GM19193 (cell line): ENCODE measurements around the gene NUP62CL.

ENCODE experiments used
- POLR2A ChIP-seq: IDR thresholded peaks from 4 replicates; pipeline ENCODE4 v1.6.1; 2011; ENCODE audit not compliant: insufficient read depth, insufficient read length; ENCODE audit errors: extremely low read depth

Gene NUP62CL, protein sequence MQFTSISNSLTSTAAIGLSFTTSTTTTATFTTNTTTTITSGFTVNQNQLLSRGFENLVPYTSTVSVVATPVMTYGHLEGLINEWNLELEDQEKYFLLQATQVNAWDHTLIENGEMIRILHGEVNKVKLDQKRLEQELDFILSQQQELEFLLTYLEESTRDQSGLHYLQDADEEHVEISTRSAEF

DNA sequence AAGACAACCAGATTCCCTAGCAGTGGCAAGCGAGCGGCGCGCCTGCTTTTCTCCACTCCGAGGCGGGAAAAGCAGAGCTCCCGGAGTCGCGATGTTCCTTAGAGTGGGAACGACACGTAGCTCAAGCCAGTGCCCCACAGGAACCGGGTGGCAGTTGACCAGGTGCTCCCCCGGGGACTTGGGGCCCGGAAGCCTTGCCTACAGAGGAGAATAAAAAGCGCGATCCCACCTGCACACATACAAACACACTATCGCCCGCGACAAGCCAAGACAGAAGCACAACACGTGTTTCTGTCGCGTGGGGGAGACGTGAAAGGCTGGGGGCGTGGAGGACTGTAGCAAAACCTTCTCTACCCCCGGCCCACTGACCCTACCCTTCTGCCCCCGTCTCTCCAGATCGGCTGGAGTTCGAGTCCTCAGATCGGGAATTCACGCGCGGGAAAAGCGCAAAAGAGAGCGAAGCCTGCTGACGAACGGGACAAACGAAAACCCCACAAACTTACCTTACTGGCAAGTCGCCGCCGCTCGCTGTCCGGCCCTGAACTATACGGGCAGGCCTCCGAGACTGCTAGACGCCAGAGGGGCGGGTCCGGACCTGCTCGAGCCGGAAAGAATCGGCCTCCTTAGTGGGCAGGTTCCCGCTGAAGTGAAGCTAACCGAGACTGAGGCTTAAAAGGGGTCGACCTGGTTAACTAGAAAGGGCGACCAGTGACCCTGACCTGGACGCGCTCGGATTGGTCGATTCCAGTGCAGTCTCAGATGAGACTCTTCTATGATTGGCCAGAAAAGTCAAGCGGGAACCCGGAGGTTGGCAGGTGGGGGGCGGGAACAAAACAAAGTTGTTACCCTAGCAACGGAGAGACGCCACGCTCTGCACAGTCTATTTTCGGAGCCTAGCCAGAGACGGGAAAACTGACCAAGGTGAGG lies at the start of gene NUP62CL, which contains the start of gene DNAAF6:
Gene NUP62CL (minus strand): TSS at position 664 of the 927 bp plus-strand sequence. CDS start 31,287 bp downstream, outside the sequence.
Gene DNAAF6 (plus strand): TSS at position 842 of the 927 bp plus-strand sequence. CDS start 6,265 bp downstream, outside the sequence.
- TF ChIP-seq POLR2A, result no peak

DNA sequence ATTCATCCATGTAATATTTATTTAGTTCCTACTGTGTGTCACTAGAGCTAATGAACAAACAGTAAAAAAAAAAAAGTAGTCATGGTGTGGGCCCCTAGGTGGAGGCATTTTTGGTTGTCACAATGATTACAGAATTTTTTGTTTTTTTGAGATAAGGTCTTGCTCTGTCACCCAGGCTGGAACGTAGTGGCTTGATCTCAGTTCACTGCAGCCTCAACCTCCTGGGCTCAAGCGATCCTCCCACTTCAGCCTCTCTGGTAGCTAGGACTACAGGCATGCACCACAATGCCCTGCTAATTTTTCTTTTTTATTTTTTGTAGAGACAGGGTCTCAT lies 22.2 kb upstream of the NUP62CL start:
- TF ChIP-seq POLR2A, result no peak

DNA sequence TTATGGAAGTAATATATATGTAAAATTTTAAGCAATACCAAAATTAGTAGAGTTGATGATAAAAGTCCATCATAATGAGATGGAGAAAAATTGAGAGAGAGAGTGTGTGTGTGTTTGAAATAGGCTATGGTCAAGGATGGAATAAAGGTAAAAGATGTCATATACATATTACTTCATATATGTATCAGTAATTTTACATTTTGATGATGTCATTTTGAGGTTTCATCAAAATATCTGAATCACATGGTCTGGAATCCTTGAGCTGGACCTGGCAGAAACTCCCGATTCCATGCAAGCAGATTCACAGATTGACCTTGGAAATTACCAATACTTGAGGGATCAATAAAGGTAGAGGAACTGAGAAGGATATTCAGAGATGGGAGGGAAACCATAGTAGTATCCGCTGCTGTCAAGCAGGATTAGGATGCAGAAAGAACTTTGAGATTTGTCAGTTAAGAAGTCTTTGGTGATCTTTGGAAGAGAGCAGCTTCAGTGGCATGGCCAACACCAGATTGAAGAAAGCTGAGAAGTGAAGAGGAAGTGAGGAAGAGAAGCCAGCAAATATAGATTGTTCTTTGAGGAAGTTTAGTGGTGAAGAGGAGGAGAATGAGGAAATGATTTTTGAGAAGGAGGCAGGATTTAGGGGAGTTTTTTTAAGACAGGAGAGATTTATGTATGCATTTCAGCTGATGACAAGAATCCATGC lies 21.7 kb upstream of the NUP62CL start:
- TF ChIP-seq POLR2A, result no peak

DNA sequence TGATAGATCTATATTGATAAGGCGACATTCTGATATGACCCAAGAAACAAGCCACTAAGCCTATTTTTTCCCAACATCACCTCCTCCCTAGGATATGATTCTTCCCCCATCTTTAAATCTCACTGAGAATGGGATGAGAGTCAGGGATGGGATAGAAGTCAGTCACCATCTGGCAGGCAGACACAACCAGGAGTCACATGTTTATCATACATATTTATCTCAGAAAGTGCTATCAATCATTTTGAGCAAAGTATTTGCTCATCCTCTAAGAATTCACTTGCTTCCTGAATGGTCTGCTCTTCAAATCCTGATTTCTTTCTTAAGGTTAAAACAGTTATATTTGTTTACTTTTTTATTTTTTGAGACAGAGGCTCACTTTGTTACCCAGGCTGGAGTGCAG lies 20.5 kb upstream of the NUP62CL start:
- no peak for TF ChIP-seq POLR2A

DNA sequence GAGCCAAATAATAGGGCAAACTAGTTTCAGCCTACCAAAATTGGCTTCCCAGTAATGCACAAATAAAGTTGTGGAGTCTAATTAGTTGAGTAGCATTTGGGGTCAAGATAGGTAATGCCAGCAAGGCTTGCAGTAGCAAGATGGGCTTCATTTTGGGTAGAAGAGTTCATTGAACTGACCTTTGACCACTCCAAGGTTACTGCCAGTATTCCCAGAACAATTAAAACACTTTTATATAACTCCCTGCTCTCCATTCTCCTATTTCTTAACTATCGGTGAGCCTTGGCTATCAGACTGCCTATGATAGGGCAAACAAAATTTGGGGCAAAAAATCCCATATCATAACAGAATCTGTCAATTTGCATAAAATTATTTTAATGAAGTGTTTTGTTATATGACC lies 7.2 kb upstream of the NUP62CL start:
- TF ChIP-seq POLR2A, result no peak

DNA sequence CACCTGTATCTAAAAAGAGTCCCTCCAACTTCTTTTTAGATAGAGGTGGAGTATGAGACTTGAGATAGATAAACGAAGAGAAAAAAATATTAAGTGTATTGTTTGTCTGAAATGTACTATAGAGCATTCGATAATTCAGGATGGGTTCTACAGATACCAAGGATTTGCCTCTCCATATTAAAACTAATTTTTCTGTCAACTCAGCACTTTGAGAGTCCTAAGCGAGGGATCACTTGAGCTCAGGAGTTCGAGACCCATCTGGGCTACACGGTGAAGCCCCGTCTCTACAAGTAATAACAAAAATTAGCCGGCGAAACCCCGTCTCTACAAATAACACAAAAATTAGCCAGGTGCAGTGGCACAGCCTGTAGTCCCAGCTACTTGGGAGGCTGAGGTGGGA lies 1.7 kb upstream of the NUP62CL start:
- TF ChIP-seq POLR2A, result no peak

DNA sequence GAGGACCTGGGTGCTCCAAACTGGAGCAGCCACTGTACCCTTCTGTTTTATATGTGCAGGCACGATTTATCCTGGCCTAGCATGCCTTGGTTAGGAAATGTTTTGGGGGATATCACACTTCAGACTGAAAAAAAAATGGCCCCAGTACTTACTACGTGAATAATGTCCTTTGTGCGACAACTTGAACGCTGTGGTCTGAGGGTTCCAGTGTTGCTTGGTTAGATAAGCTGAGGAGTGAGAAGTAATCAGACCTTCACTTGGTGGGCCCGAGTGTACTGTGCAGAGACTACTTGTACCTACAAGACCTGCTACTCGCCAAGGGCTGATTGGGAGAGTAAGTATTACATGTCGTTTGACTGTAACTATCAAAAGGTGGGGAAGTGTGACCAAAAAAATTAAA lies 856 bp upstream of the NUP62CL start:
- no peak for TF ChIP-seq POLR2A

DNA sequence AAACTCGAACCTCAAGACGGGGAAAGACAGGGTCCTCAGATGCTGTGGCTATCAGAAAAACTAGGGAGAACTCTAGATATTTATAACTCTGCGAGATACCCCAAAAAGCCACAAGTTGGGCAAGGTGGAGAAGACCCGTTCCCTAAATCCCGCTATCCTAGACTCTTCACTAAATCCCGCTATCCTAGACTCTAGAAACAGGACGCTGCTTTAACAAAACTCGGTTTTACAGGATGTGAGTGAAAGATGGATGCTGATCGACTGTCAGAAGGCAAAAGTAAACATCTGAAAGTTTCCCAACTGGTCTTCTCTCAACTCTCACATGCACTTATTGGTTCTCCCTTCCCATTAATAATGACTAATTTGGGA lies 448 bp upstream of the NUP62CL start:
- TF ChIP-seq POLR2A, result no peak

DNA sequence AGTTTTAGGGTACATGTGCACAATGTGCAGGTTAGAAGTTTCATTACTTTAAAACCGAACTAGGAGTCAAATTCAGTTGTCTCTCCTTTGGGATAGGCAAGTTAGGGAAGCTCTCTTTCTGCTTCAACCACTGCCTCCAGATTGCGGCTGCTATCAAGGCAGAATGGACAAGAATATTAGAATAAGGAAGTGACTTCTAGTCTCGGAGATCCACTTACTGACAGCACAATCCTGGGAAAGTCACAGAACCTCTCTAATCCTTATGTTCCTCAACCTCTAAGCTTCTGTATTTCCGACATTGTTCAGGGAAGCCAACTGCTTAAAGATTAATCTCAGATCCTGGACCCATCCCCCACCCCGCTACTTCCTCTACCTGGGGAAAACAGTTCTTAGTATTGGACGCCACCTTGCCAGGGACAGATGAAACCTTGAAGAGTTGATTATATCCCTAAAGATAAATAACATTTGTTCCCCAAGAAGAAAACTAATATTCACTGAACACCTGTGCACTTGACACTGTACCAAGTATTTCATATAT lies 2.1 kb downstream of the NUP62CL start:
- no peak for TF ChIP-seq POLR2A

DNA sequence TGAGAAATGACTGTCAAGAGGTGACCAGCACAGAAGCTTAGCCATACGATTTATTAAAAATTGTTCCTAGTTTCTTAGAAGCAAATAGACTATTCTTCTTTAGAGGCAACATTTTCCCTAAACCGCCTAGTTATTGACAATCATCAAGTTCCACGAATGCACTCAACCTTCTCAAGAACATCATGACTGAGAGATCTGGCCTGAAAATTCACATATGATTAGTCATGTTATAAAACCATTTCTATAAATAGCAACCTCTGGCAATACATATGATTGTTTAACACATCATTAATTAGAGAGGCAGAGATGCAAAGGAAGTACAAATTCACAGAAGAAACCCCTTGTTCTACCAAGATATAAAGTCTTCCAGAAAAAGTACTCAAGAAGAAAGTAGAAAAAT lies 6.7 kb downstream of the NUP62CL start:
- TF ChIP-seq POLR2A, result no peak

DNA sequence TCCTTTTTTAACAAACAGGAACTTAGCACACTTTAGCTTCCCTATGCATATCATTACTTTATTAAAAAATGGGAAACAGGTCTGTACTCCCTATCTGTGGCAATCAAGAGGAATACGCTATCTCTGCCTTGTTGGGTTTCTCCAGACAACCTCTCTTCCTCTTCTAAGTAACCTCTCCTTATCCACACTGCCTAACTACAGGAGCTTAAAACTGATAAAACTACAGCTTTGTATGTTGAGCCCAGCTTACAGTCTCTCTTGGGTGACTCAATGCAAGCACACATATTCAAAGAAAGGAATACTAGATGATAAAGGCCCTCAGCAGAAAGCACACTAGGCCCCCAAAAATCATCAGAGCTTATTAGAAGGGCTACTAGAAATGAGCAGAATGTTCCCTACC lies 8.9 kb downstream of the NUP62CL start:
- no peak for TF ChIP-seq POLR2A

DNA sequence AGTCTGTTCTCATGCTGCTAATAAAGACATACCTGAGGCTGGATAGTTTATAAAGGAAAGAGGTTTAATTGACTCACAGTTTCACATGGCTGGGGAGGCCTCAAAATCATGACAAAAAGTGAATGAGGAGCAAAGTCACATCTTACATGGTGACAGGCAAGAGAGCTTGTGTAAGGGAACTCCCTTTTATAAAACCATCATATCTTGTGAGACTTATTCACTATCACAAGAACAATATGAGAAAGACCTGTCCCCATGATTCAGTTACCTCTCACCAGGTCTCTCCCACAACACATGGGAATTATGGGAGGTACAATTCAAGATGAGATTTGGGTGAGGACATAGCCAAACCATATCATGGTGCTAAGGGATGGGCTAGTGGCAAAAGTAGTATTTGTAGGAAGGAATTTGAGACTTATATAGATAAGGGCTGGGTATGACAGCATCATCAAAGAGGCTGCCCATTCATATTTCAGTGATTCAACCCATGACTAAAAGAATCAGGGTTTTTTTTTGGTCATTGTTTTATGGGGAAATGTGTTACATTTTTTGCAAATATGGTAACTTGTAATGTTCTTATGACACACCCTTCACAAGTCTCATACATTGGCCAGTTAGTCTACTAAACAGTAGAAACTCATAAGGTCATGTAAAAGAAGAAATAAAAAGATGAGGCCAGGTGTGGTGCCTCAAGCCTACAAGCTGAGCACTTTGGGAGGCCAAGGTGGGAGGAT lies 34.7 kb downstream of the NUP62CL start:
- TF ChIP-seq POLR2A, result no peak

DNA sequence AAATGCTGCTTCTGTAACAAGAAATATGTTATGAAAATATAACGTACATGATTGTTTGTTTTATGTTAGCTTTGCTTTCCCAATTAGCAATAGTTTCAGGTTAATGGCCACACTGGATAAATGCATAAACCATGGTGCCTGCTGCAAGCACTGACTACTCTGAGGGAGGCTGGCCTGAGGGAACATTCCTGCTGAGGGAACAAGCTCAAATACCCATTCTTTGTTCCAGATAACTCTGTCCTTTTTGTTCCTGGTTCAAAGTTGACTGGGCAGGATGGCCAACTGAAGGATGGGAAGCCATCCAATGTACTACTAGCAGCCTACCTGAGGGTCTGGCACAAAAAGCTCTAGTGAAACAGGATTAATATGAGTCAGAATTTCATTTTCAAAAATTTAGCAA lies 37.5 kb downstream of the NUP62CL start:
- no peak for TF ChIP-seq POLR2A

DNA sequence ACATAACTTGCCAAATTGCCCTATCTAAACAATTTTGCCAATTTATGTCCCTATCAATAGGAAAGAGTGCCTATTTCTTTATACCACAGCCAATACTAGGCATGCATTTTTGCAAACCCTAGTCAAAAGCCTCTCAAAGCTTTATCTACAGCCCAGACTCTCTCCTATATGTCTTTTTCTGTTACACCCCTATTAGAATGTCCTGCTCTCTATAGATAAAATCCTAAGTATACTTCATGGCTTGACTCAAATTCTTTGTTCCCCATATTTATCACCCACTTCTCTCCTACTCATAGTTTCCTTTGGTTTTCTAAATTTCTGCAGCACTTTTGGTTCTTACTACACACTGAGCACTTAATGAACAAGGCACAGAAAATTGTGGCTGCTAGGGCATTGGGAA lies 38.0 kb downstream of the NUP62CL start:
- TF ChIP-seq POLR2A, result no peak
